Measurements from ENCODE around the gene SYT7.
A peak's percentile ranks its signal among the peaks of the same experiment; 100 is the strongest.

SYT7 gene

GRCh38 chr11:61514050-61514917 is 66.6 kb downstream of the SYT7 start:
- no peak for DNase-seq (ENCODE audit: low spot score)

- no peak for DNase-seq (ENCODE audit: low spot score)
These were observed 67.6 kb downstream of the SYT7 start for GRCh38 chr11:61513143-61513765.

GRCh38 chr11:61512435-61512834 is 68.4 kb downstream of the SYT7 start:
- no peak for DNase-seq (ENCODE audit: low spot score)

GRCh38 chr11:61511383-61511782 is 69.5 kb downstream of the SYT7 start:
- DNase-seq (ENCODE audit: low spot score), result no peak

GRCh38 chr11:61510974-61511373 is 69.9 kb downstream of the SYT7 start:
- DNase-seq (ENCODE audit: low spot score), result no peak

GRCh38 chr11:61510166-61510919 is 70.5 kb downstream of the SYT7 start:
- DNase-seq (ENCODE audit: low spot score), result no peak

GRCh38 chr11:61509043-61510029 is 71.5 kb downstream of the SYT7 start:
- DNase-seq (ENCODE audit: low spot score), result peak; percentile 84

- DNase-seq (ENCODE audit: low spot score), result no peak
These were observed 72.7 kb downstream of the SYT7 start, which contains the start of gene LRRC10B for GRCh38 chr11:61507962-61508861. TSS of gene LRRC10B (plus strand) at chr11:61508749. CDS start at chr11:61508999, 250 bp downstream.

- DNase-seq (ENCODE audit: low spot score), result no peak
These were observed 73.7 kb downstream of the SYT7 start for GRCh38 chr11:61507012-61507768.

- no peak for DNase-seq (ENCODE audit: low spot score)
These were observed 75.2 kb downstream of the SYT7 start for GRCh38 chr11:61505640-61506155.

GRCh38 chr11:61505106-61505505 is 75.8 kb downstream of the SYT7 start:
- DNase-seq (ENCODE audit: low spot score), result no peak

GRCh38 chr11:61503135-61503770 is 77.6 kb downstream of the SYT7 start:
- no peak for DNase-seq (ENCODE audit: low spot score)

GRCh38 chr11:61502522-61502921 is 78.4 kb downstream of the SYT7 start:
- no peak for DNase-seq (ENCODE audit: low spot score)

GRCh38 chr11:61499816-61500491 is 80.9 kb downstream of the SYT7 start:
- no peak for DNase-seq (ENCODE audit: low spot score)

GRCh38 chr11:61498767-61499341 is 82.0 kb downstream of the SYT7 start:
- no peak for DNase-seq (ENCODE audit: low spot score)

GRCh38 chr11:61497876-61498275 is 83.0 kb downstream of the SYT7 start:
- DNase-seq (ENCODE audit: low spot score), result no peak

GRCh38 chr11:61497473-61497872 is 83.4 kb downstream of the SYT7 start:
- DNase-seq (ENCODE audit: low spot score), result no peak
